Natural killer cell treated with Interleukin-12 subunit alpha and Interleukin-12 subunit beta and Interleukin-15 and Interleukin-18, amount 100 ng/mL, for 72 hours (primary cell): ENCODE results near the gene PAGE2B. TPM values are rescaled to one million over a fixed set of nuclear protein-coding genes. Genes with fewer than 3 reads are reported as not detected.
"Not testable (repeated sequence)": the region's sequence is repeated elsewhere in the genome, so short reads cannot be mapped to it uniquely, and the experiment has no call there.

Experiments
- ATAC-seq, 2 donors: fragments of 150-1000 bp; cut with Tn5 transposase in 1 of 2; sonication (Bioruptor Pico), chemical (Tn5 transposase) in 1 of 2; 2 replicates each; pipeline ENCODE4 v1.10.0; 2021
- DNase-seq: peaks from one replicate; pipeline ENCODE4 v3.0.0; 2022; ENCODE audit warnings: low spot score
- H3K27ac Mint-ChIP-seq, 2 donors: 1 replicate in 1 of 2; 2 replicates in 1 of 2; pipeline ENCODE4 v1.8.0; 2022; ENCODE audit warnings: mixed read lengths in 2 of 2, mild to moderate bottlenecking in 1 of 2, moderate library complexity in 1 of 2
- H3K27me3 Mint-ChIP-seq, 2 donors: 1 replicate in 1 of 2; 2 replicates in 1 of 2; pipeline ENCODE4 v1.8.0; 2022; ENCODE audit warnings: mixed read lengths in 2 of 2
- H3K36me3 Mint-ChIP-seq: one replicate; pipeline ENCODE4 v1.8.0; 2022; ENCODE audit warnings: mixed read lengths
- H3K4me1 Mint-ChIP-seq, 2 donors: 1 replicate in 1 of 2; 2 replicates in 1 of 2; pipeline ENCODE4 v1.8.0; 2022; ENCODE audit warnings: low read depth in 2 of 2, mixed read lengths in 2 of 2, mild to moderate bottlenecking in 1 of 2
- H3K4me3 Mint-ChIP-seq: one replicate; pipeline ENCODE4 v1.8.0; 2022; ENCODE audit warnings: mixed read lengths
- H3K9me3 Mint-ChIP-seq: 2 replicates; pipeline ENCODE4 v1.8.0; 2022; ENCODE audit warnings: mixed read lengths
- total RNA-seq, 2 donors: library from RNA; stranded (reverse); gene quantifications; one replicate each; pipeline ENCODE4 v1.2.3, GENCODE V29; 2022

Gene PAGE2B
- total RNA-seq, 2 donors from 2014 or later: not detected

GRCh38 chrX:55067180-55067579, 7.7 kb upstream of the PAGE2B start:
- H3K27me3 Mint-ChIP-seq: peaks cover 49 to 52% of the 10 kb centered on the region in 2 donors
- not testable (repeated sequence) for H3K4me1 Mint-ChIP-seq, H3K4me3 Mint-ChIP-seq, DNase-seq, ATAC-seq, H3K9me3 Mint-ChIP-seq, H3K36me3 Mint-ChIP-seq, H3K27ac Mint-ChIP-seq

GRCh38 chrX:55072286-55072685, 2.5 kb upstream of the PAGE2B start:
- H3K9me3 Mint-ChIP-seq: no peaks in the 10 kb centered on the region
- ATAC-seq (no peak), DNase-seq (no peak)
- peaks cover 34 to 39% of the 10 kb centered on the region in 2 donors for H3K27me3 Mint-ChIP-seq
- no peak overlapping the region for H3K27ac Mint-ChIP-seq
- H3K36me3 Mint-ChIP-seq: no peaks in the 10 kb centered on the region
- no peak overlapping the region for H3K4me3 Mint-ChIP-seq
- no peaks in the 10 kb centered on the region for H3K4me1 Mint-ChIP-seq

- Mint-ChIP-seq H3K27me3 (peaks cover 3 to 24% of the 10 kb centered on the region in 2 donors), H3K4me1 (no peaks in the 10 kb centered on the region), H3K36me3 (no peaks in the 10 kb centered on the region), H3K4me3 (no peak within 1 kb of the TSS), H3K27ac (no peak within 1 kb of the TSS), H3K9me3 (no peaks in the 10 kb centered on the region)
- ATAC-seq: no peak
- DNase-seq: no peak
Observed at GRCh38 chrX:55088795-55089489, 14.1 kb downstream of the PAGE2B start, which contains the start of gene PAGE2. PAGE2 (plus strand) TSS chrX:55089018; CDS start chrX:55090021, 1,003 bp downstream.

DNA sequence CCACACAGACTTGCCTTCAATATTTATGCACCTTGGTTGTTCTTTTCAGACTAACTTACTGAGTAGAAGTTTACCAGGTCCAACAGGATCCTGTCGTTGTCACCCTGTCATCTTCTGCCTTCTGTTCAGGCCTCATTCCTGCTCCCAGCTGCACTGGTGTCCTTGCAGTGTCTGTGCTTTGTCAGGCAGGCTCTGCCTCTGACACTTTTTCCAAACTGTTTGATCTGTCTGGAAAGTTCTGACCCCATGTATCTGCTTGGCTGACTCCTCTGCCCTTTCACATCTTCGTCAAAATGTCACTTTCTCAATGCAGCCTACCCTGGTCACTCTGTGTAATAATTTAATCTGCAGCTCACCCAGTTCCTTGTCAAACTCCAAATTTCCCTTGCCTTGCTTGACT, 23.9 kb downstream of the PAGE2B start:
- no peaks in the 10 kb centered on the region for H3K36me3 Mint-ChIP-seq
- no peak for DNase-seq
- no peaks in the 10 kb centered on the region for H3K9me3 Mint-ChIP-seq
- no peaks in the 10 kb centered on the region for H3K4me1 Mint-ChIP-seq
- H3K4me3 Mint-ChIP-seq: no peak overlapping the region
- no peak for ATAC-seq
- H3K27ac Mint-ChIP-seq: no peak overlapping the region
- H3K27me3 Mint-ChIP-seq: peaks cover 6 to 20% of the 10 kb centered on the region in 2 donors

GRCh38 chrX:55099162-55099561, 24.3 kb downstream of the PAGE2B start:
- DNase-seq (no peak), ATAC-seq (no peak)
- Mint-ChIP-seq H3K9me3 (no peaks in the 10 kb centered on the region), H3K27me3 (peaks cover under 1 to 20% of the 10 kb centered on the region in 2 donors), H3K4me3 (no peak overlapping the region), H3K4me1 (no peaks in the 10 kb centered on the region), H3K27ac (no peak overlapping the region), H3K36me3 (no peaks in the 10 kb centered on the region)

- Mint-ChIP-seq H3K36me3 (no peaks in the 10 kb centered on the region), H3K4me1 (no peaks in the 10 kb centered on the region), H3K9me3 (no peaks in the 10 kb centered on the region), H3K4me3 (no peak overlapping the region), H3K27ac (no peak overlapping the region), H3K27me3 (peaks cover 0 to 20% of the 10 kb centered on the region in 2 donors)
- ATAC-seq (no peak), DNase-seq (no peak)
Observed at GRCh38 chrX:55102754-55103153, 27.9 kb downstream of the PAGE2B start.

GRCh38 chrX:55107262-55107661, 32.4 kb downstream of the PAGE2B start:
- Mint-ChIP-seq H3K4me3 (no peak overlapping the region), H3K9me3 (no peaks in the 10 kb centered on the region), H3K27me3 (peaks cover 0 to 13% of the 10 kb centered on the region in 2 donors), H3K36me3 (no peaks in the 10 kb centered on the region), H3K27ac (no peak overlapping the region), H3K4me1 (no peaks in the 10 kb centered on the region)
- no peak for ATAC-seq
- no peak for DNase-seq

DNA sequence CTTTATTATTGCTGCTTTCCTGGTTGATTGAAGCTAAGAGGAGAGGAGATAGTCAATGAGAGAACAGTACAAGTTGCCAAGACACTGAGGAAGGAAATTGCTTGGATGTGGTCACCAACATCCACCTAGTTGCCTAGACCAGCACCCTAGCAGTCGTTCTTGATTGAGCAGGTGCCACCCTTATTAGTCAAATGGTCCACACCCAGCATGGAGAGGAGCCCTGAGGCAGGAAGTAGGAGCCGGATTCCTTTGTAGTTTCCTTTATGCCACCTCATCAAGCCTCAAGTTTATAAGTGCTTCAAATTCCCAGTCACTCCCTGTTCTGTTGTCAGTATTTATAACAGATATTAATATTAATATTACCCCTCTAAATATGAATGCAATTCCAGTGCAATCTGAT, 33.1 kb downstream of the PAGE2B start:
- DNase-seq (no peak), ATAC-seq (no peak)
- Mint-ChIP-seq H3K4me1 (no peaks in the 10 kb centered on the region), H3K36me3 (no peaks in the 10 kb centered on the region), H3K9me3 (no peaks in the 10 kb centered on the region), H3K4me3 (no peak overlapping the region), H3K27me3 (peaks cover 0 to 11% of the 10 kb centered on the region in 2 donors), H3K27ac (no peak overlapping the region)

DNA sequence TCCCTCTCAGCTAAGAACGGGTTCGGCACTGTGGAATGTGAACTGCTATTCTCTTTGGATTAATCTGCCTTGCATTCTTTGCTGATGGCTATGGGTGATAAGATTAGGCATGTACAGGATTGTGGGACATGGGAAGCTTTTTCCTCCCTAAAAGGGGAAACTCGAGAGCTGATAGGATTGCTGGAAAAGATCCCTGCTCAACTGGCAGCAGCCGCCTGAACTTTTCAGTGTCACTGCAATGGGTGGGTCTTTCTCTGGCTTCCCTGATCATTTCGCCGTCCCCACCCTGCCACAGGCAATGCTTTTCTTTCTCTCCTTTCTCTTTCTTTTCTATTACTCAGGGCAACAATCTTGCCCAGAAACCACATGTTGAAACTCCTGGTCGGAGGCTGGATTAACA, 34.5 kb downstream of the PAGE2B start:
- no peaks in the 10 kb centered on the region for H3K9me3 Mint-ChIP-seq
- peaks cover 0 to 7% of the 10 kb centered on the region in 2 donors for H3K27me3 Mint-ChIP-seq
- H3K4me3 Mint-ChIP-seq: no peak overlapping the region
- no peak overlapping the region for H3K27ac Mint-ChIP-seq
- DNase-seq: no peak
- H3K36me3 Mint-ChIP-seq: no peaks in the 10 kb centered on the region
- no peak for ATAC-seq
- H3K4me1 Mint-ChIP-seq: no peaks in the 10 kb centered on the region

GRCh38 chrX:55111578-55112254, 36.9 kb downstream of the PAGE2B start:
- H3K4me3 Mint-ChIP-seq: no peak overlapping the region
- no peaks in the 10 kb centered on the region for H3K4me1 Mint-ChIP-seq
- H3K36me3 Mint-ChIP-seq: no peaks in the 10 kb centered on the region
- DNase-seq (no peak), ATAC-seq (no peak)
- H3K27ac Mint-ChIP-seq: no peak overlapping the region
- H3K9me3 Mint-ChIP-seq: no peaks in the 10 kb centered on the region
- peaks cover 0 to 9% of the 10 kb centered on the region in 2 donors for H3K27me3 Mint-ChIP-seq

- not testable (repeated sequence) for H3K27ac Mint-ChIP-seq, H3K4me3 Mint-ChIP-seq, H3K36me3 Mint-ChIP-seq, DNase-seq, ATAC-seq, H3K9me3 Mint-ChIP-seq
- H3K4me1 Mint-ChIP-seq: peaks cover 9 to 15% of the 10 kb centered on the region in 2 donors
- H3K27me3 Mint-ChIP-seq: peaks cover 0 to 16% of the 10 kb centered on the region in 2 donors
Observed at GRCh38 chrX:55116589-55116988, 41.8 kb downstream of the PAGE2B start.

- Mint-ChIP-seq H3K9me3 (no peaks in the 10 kb centered on the region), H3K36me3 (no peaks in the 10 kb centered on the region), H3K4me1 (peaks cover 9 to 15% of the 10 kb centered on the region in 2 donors), H3K27ac (no peak overlapping the region), H3K4me3 (no peak overlapping the region), H3K27me3 (peaks cover 0 to 21% of the 10 kb centered on the region in 2 donors)
- no peak for ATAC-seq
- no peak for DNase-seq
Observed at GRCh38 chrX:55118574-55118973, 43.7 kb downstream of the PAGE2B start.

- DNase-seq (no peak), ATAC-seq (no peak)
- Mint-ChIP-seq H3K36me3 (no peaks in the 10 kb centered on the region), H3K4me1 (peaks cover 9 to 15% of the 10 kb centered on the region in 2 donors), H3K4me3 (no peak overlapping the region), H3K27me3 (peaks cover 0 to 21% of the 10 kb centered on the region in 2 donors), H3K9me3 (no peaks in the 10 kb centered on the region), H3K27ac (no peak overlapping the region)
Observed at GRCh38 chrX:55119271-55119670, 44.4 kb downstream of the PAGE2B start.

GRCh38 chrX:55119712-55120111, 44.9 kb downstream of the PAGE2B start:
- H3K27me3 Mint-ChIP-seq: peaks cover 0 to 21% of the 10 kb centered on the region in 2 donors
- no peak overlapping the region for H3K4me3 Mint-ChIP-seq
- no peak for ATAC-seq
- H3K36me3 Mint-ChIP-seq: no peaks in the 10 kb centered on the region
- peaks cover 9 to 15% of the 10 kb centered on the region in 2 donors for H3K4me1 Mint-ChIP-seq
- H3K27ac Mint-ChIP-seq: no peak overlapping the region
- no peaks in the 10 kb centered on the region for H3K9me3 Mint-ChIP-seq
- no peak for DNase-seq
